Coronary artery (tissue), 2 donors: ENCODE results near the gene TRNT1.

ENCODE experiments used
- DNase-seq: peaks from one replicate; pipeline ENCODE4 v3.0.0-alpha.2; 2017; ENCODE audit warnings: low spot score
- H3K27ac ChIP-seq, 2 donors: fragments of 200-600 bp; sonication (generic); one replicate each; pipeline ENCODE4 v1.5.1; 2016 to 2019
- H3K4me3 ChIP-seq: fragments of 200-600 bp; sonication (generic); 2 replicates; pipeline ENCODE4 v1.5.1; 2016; ENCODE audit warnings: mild to moderate bottlenecking, moderate library complexity
- TF ChIP-seq, protein P1 (sequence below): fragments of 200-600 bp; sonication (generic); IDR thresholded peaks from one replicate; pipeline ENCODE4 v1.5.1; 2019; ENCODE audit warnings: antibody characterized with exemption

Gene TRNT1

DNA sequence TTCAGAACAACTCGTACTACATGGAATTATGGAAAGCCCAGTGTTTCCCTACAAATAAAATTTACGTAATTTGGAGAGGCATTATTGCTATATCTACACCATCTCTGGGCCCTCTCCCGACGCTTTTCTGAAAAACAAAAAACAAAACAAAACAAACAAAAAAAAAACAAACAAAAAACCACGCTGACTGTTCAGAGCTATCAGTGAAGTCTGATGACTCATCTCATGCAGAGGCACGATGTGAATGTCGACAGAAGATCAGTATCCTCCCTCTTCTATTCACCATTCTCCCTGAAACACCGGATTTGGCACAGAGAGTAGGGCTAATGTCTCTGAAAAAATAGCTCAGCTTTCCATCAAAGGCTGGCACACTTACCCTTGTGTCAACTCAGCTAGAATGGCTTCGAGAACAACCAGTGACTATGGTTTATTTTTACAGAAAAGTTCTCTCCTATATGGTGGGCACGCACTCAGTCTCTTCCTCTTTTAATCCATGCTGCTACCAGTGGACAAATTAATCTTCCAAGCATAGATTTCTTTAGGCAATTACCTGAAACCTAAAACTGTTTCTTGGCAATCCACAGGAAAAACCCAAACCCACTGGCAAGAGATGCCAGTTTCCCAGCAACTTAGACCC lies 51.2 kb downstream of the TRNT1 start:
- TF ChIP-seq, protein P1, sequence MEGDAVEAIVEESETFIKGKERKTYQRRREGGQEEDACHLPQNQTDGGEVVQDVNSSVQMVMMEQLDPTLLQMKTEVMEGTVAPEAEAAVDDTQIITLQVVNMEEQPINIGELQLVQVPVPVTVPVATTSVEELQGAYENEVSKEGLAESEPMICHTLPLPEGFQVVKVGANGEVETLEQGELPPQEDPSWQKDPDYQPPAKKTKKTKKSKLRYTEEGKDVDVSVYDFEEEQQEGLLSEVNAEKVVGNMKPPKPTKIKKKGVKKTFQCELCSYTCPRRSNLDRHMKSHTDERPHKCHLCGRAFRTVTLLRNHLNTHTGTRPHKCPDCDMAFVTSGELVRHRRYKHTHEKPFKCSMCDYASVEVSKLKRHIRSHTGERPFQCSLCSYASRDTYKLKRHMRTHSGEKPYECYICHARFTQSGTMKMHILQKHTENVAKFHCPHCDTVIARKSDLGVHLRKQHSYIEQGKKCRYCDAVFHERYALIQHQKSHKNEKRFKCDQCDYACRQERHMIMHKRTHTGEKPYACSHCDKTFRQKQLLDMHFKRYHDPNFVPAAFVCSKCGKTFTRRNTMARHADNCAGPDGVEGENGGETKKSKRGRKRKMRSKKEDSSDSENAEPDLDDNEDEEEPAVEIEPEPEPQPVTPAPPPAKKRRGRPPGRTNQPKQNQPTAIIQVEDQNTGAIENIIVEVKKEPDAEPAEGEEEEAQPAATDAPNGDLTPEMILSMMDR: no peak
- Histone ChIP-seq H3K4me3 (peak overlapping the region; percentile 98), H3K27ac (no peak overlapping the region)
- no peak for DNase-seq

DNA sequence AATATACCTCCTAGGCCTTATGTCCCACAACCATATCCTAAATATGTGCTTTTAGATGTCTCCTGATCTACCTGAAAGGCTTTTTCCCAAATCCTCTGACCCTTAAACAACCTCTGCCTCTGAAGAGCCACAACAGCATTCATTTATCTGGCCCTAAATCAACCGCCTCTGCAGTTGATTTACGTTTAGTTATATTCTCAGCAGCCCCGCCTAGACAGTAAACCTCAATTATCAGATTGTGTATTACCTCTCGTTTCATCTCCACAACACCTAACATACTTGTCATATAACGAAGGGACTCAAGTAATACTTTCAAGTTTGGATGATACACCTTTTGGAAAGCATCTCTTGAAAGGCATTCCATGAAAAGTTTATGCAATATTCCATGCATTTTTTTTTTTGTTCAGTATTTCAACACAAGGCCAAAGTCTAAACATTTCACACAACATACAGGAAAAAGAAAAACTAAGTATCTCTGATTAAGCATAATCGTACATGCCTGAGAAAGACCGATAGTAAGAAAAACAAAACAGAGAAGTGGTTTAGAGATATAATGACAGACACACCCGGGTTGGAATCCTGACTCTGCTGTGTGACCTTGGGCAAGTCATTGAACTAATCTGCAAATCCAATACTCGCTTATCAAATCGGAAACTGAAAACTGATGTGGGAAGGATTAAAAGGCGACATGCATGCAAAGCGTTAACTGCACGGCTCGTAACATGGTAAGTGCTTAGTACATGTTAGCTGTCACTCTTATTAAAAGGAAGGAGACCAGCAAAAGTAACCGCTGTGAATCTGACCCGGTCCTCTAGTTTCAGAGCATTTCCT lies 52.0 kb downstream of the TRNT1 start:
- DNase-seq: no peak
- Histone ChIP-seq H3K4me3 (peak overlapping the region; percentile 98), H3K27ac (peak overlapping the region; percentile 74 to 87)
- TF ChIP-seq, protein P1: no peak

DNA sequence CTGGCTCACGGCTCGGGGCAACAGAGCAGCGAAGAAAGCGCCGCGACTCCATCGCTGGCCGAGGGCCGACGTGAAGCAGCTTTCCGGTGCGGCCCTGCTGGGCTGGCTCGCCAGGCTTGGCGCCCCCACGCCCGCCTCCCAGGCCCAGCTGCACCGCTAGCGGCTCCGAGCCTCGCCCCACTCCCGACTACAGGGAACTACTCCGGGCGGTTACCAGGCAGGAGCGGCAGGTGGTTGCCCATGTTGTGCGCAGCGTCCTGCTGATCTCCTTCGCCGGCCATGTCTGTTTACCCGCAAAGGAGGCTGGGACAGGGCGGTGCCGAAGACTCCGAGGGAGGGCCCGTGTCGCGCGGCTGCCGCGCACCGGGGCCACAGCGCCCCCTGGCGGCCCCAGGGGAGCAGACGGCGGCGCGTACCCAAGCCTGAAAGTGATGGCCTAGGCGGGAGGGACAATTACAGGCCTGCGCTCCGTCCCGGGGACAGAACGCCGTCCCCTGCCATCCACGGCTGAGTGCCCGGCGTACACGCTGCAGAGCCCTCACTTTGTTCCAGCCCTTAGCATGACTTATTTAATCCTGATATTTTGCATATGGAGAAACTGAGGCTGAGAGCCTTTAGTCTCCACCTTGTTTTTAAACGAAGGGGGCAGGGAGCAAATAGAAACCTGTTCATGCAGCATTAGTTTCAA lies 52.8 kb downstream of the TRNT1 start, which contains the start of gene CRBN:
Gene CRBN (minus strand): TSS at position 285 of the 688 bp plus-strand sequence. CDS start 4 bp downstream, at position 281.
- Histone ChIP-seq H3K27ac (peak within 1 kb of the TSS; percentile 74 to 87), H3K4me3 (peak within 1 kb of the TSS; percentile 98)
- TF ChIP-seq, protein P1: peak; percentile 99
- peak; percentile 88 for DNase-seq

DNA sequence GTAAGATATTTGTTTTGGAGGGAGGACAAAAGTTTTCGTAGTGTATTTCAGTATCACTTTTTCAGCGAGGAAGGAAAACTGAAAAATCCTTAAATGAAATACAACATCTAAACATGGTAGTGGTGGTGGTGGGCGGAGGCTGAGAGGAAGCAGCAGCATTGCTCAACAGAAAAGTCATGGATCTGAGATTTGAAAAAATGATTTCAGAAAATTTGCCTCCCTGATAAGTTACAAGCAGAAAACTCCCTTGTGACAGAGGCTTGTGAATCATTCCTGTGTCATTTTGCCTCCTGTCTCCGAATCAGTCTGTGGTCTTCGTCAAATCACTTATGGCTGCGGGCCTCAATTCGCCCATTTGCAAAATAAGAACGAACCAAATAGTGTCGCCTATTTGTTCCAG lies 53.7 kb downstream of the TRNT1 start:
- no peak overlapping the region for H3K4me3 ChIP-seq
- DNase-seq: no peak
- TF ChIP-seq, protein P1: no peak
- H3K27ac ChIP-seq: no peak overlapping the region

DNA sequence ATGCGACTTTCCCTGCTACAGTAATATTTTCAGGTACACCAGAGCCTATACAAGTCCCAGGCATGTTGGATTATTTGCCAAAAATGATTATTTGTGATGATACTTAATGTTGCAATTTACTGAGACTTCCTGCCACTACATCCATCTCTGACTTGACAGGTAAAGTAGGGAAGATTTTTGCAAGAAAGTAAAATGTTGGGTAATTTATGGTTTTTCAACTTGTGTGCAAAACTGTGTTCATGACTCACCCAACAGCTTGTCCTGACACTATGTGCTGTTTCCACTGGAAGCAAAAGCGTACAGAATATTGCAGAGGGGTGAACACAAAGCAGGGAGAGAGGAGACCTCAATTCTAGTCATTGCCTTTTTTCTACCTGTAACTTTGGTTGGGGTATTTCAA lies 58.1 kb downstream of the TRNT1 start:
- TF ChIP-seq, protein P1: no peak
- no peak for DNase-seq
- Histone ChIP-seq H3K27ac (no peak overlapping the region), H3K4me3 (no peak overlapping the region)

DNA sequence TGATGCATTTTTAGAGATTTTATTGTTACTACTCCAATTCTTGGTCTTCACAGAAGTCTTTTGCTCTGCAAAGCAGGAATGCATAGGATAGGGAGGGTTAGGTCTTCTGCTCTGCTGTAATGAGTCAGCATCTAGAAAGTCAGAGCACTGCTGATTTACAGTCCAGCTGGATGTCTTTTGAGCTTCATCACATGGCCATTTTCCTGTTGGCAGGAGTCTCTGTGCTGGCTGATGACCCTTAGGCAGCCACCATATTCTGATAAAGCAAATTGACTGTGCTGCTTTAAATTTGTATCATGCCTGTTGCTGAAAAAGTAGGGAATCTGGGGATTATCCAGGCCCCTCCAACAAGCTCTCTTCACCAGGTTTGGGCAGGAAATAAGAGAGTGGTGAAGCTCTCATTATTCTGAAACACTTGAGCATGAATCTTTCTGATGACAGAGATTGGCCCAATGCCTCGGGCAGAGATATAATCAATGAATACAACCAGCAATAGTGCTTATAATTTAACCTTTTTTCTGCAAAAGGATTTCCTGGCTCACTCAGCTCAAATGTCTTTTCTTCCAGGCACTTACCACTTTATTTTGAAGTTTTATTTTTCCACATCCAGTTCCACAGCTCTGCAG lies 62.5 kb downstream of the TRNT1 start:
- no peak overlapping the region for H3K27ac ChIP-seq
- TF ChIP-seq, protein P1: no peak
- H3K4me3 ChIP-seq: no peak overlapping the region
- no peak for DNase-seq
